Measurements from ENCODE around the gene AQP3.

- no peak for TF ChIP-seq CTCF (conservative IDR thresholded peaks at IDR 0.05)
- no peak for TF ChIP-seq ZFX (IDR thresholded peaks at IDR 0.05)
Observed at GRCh38 chr9:33443464-33444154, 3.8 kb downstream of the AQP3 start.

Measured in C4-2B (cell line).